Mesenchymal stem cell (in vitro differentiated cells and primary cell): Measurements from ENCODE around the gene CYP24A1.

Source experiments
- DNase-seq: peaks from one replicate; pipeline ENCODE4 v3.0.0-alpha.2; 2013
- H2AFZ ChIP-seq: one replicate; pipeline ENCODE4 v1.6.1; 2013; ENCODE audit warnings: low read depth, mild to moderate bottlenecking, control low read depth, inconsistent platforms, low read length, moderate library complexity
- H2AK5ac ChIP-seq: 2 replicates; pipeline ENCODE4 v1.6.1; 2013; ENCODE audit warnings: low read length, moderate library complexity, mild to moderate bottlenecking, inconsistent platforms; ENCODE audit not compliant: severe bottlenecking
- H2BK120ac ChIP-seq: one replicate; pipeline ENCODE4 v1.6.1; 2013; ENCODE audit warnings: low read depth, mild to moderate bottlenecking, inconsistent platforms, low read length, moderate library complexity
- H2BK12ac ChIP-seq, 2 experiments: one replicate each; pipeline ENCODE4 v1.6.1; 2013; ENCODE audit warnings: inconsistent platforms in 2 of 2, low read length in 2 of 2, mild to moderate bottlenecking in 2 of 2, moderate library complexity in 2 of 2, control low read depth in 1 of 2
- H2BK15ac ChIP-seq: one replicate; pipeline ENCODE4 v1.6.1; 2013; ENCODE audit warnings: mild to moderate bottlenecking, low read depth, inconsistent platforms; ENCODE audit not compliant: poor library complexity, severe bottlenecking
- H2BK5ac ChIP-seq: 2 replicates; pipeline ENCODE4 v1.6.1; 2013; ENCODE audit warnings: low read depth, mild to moderate bottlenecking, low read length, control low read depth, inconsistent platforms; ENCODE audit not compliant: poor library complexity, severe bottlenecking
- H3K14ac ChIP-seq, 2 experiments: one replicate each; pipeline ENCODE4 v1.6.1; 2013; ENCODE audit warnings: inconsistent platforms in 2 of 2, low read length in 2 of 2, control low read depth in 1 of 2, mild to moderate bottlenecking in 1 of 2, moderate library complexity in 1 of 2
- H3K18ac ChIP-seq, 2 experiments: one replicate each; pipeline ENCODE4 v1.6.1; 2013; ENCODE audit warnings: inconsistent platforms in 2 of 2, low read length in 2 of 2, control low read depth in 1 of 2, low read depth in 1 of 2, mild to moderate bottlenecking in 1 of 2
- H3K23ac ChIP-seq, 2 experiments: one replicate each; pipeline ENCODE4 v1.6.1; 2013; ENCODE audit warnings: inconsistent platforms in 2 of 2, low read length in 2 of 2, mild to moderate bottlenecking in 2 of 2, moderate library complexity in 2 of 2, control low read depth in 1 of 2
- H3K27ac ChIP-seq: 2 replicates; pipeline ENCODE4 v1.5.1; 2013; ENCODE audit warnings: mild to moderate bottlenecking, moderate library complexity, low read length, control low read depth, inconsistent platforms; ENCODE audit not compliant: poor library complexity, severe bottlenecking
- H3K27me3 ChIP-seq, 2 experiments: 2 replicates each; pipeline versions ENCODE4 v1.6.1 to v1.7.0; 2013; ENCODE audit warnings: low read length in 2 of 2, mild to moderate bottlenecking in 2 of 2, moderate library complexity in 2 of 2, control low read depth in 1 of 2, inconsistent platforms in 1 of 2; ENCODE audit not compliant: control insufficient read depth in 1 of 2, insufficient read depth in 1 of 2
- H3K36me3 ChIP-seq, 2 experiments: 2 replicates each; pipeline versions ENCODE4 v1.6.1 to v1.7.0; 2013; ENCODE audit warnings: low read length in 2 of 2, control low read depth in 1 of 2, inconsistent platforms in 1 of 2, low read depth in 1 of 2, mild to moderate bottlenecking in 1 of 2; ENCODE audit not compliant: insufficient read depth in 2 of 2, control insufficient read depth in 1 of 2
- H3K4ac ChIP-seq, 2 experiments: one replicate each; pipeline ENCODE4 v1.6.1; 2013; ENCODE audit warnings: inconsistent platforms in 2 of 2, low read length in 2 of 2, mild to moderate bottlenecking in 2 of 2, moderate library complexity in 2 of 2, control low read depth in 1 of 2, low read depth in 1 of 2
- H3K4me1 ChIP-seq: 2 replicates; pipeline ENCODE4 v1.6.1; 2013; ENCODE audit warnings: low read depth, low read length, control low read depth; ENCODE audit not compliant: control insufficient read depth, insufficient read depth
- H3K4me2 ChIP-seq: 2 replicates; pipeline ENCODE4 v1.6.1; 2013; ENCODE audit warnings: low read length, mild to moderate bottlenecking, inconsistent platforms; ENCODE audit not compliant: poor library complexity, severe bottlenecking
- H3K4me3 ChIP-seq, 2 experiments: 2 replicates each; pipeline versions ENCODE4 v1.5.1 to v1.7.0; 2013; ENCODE audit warnings: low read length in 2 of 2, mild to moderate bottlenecking in 2 of 2, control low read depth in 1 of 2, low read depth in 1 of 2; ENCODE audit not compliant: insufficient read depth in 1 of 2
- H3K79me1 ChIP-seq: replicated peaks from 2 replicates; pipeline ENCODE4 v1.6.1; 2013; ENCODE audit warnings: mild to moderate bottlenecking, control low read depth, low read length, inconsistent platforms; ENCODE audit not compliant: poor library complexity, severe bottlenecking
- H3K9ac ChIP-seq: 2 replicates; pipeline ENCODE4 v1.7.0; 2013; ENCODE audit warnings: mild to moderate bottlenecking, low read length, moderate library complexity
- H3K9me3 ChIP-seq: 2 replicates; pipeline ENCODE4 v1.7.0; 2013; ENCODE audit warnings: mild to moderate bottlenecking, low read length; ENCODE audit not compliant: control insufficient read depth
- H4K8ac ChIP-seq: one replicate; pipeline ENCODE4 v1.6.1; 2013; ENCODE audit warnings: inconsistent platforms, mild to moderate bottlenecking, low read length, moderate library complexity
- H4K91ac ChIP-seq: one replicate; pipeline ENCODE4 v1.6.1; 2013; ENCODE audit warnings: mild to moderate bottlenecking, low read length, inconsistent platforms
- WGBS: methylation state at CpG from one replicate; pipeline ENCODE4 v1.1.7; 2013; ENCODE audit warnings: mixed read lengths; 5-methylcytosine and 5-hydroxymethylcytosine counted together

Gene CYP24A1

GRCh38 chr20:54203281-54203680 is 29.5 kb upstream of the CYP24A1 start:
- no peaks in the 10 kb centered on the region for H3K4me1 ChIP-seq
- no peak overlapping the region for H3K4ac ChIP-seq
- H3K18ac ChIP-seq: no peak overlapping the region
- WGBS: 91% methylated on average over 3 of the region's 5 CpGs
- no peak overlapping the region for H2BK15ac ChIP-seq
- H3K9me3 ChIP-seq: no peaks in the 10 kb centered on the region
- peaks cover 0 to 10% of the 10 kb centered on the region in 2 experiments for H3K27me3 ChIP-seq
- no peak overlapping the region for H4K91ac ChIP-seq
- no peak overlapping the region for H3K4me2 ChIP-seq
- no peak overlapping the region for H2BK5ac ChIP-seq
- no peak overlapping the region for H2AK5ac ChIP-seq
- DNase-seq: no peak
- no peak overlapping the region for H3K9ac ChIP-seq
- no peak overlapping the region for H2BK12ac ChIP-seq
- no peak overlapping the region for H3K23ac ChIP-seq
- H4K8ac ChIP-seq: no peak overlapping the region
- H2BK120ac ChIP-seq: no peak overlapping the region
- no peak overlapping the region for H3K14ac ChIP-seq
- H3K79me1 ChIP-seq: no peaks in the 10 kb centered on the region
- no peak overlapping the region for H3K27ac ChIP-seq
- H3K4me3 ChIP-seq: no peak overlapping the region
- H3K36me3 ChIP-seq: no peaks in the 10 kb centered on the region
- no peak overlapping the region for H2AFZ ChIP-seq

GRCh38 chr20:54201268-54201846 is 27.6 kb upstream of the CYP24A1 start:
- Histone ChIP-seq H3K9me3 (no peaks in the 10 kb centered on the region), H2AFZ (no peak overlapping the region), H2BK15ac (no peak overlapping the region), H3K36me3 (no peaks in the 10 kb centered on the region), H3K79me1 (no peaks in the 10 kb centered on the region), H3K4ac (no peak overlapping the region), H2BK12ac (no peak overlapping the region), H3K4me3 (no peak overlapping the region), H3K14ac (no peak overlapping the region), H3K23ac (no peak overlapping the region), H4K91ac (no peak overlapping the region), H3K18ac (no peak overlapping the region), H2BK5ac (no peak overlapping the region), H2AK5ac (no peak overlapping the region), H3K27ac (no peak overlapping the region), H3K4me1 (no peaks in the 10 kb centered on the region), H2BK120ac (no peak overlapping the region), H3K9ac (no peak overlapping the region), H3K27me3 (peaks cover 0 to 10% of the 10 kb centered on the region in 2 experiments), H3K4me2 (no peak overlapping the region), H4K8ac (no peak overlapping the region)
- no peak for DNase-seq
- WGBS: 74% methylated on average over 3 of the region's 4 CpGs

- Histone ChIP-seq H3K23ac (no peak overlapping the region), H3K79me1 (no peaks in the 10 kb centered on the region), H2BK15ac (no peak overlapping the region), H4K8ac (no peak overlapping the region), H3K4me1 (no peaks in the 10 kb centered on the region), H3K4me2 (no peak overlapping the region), H3K27ac (no peak overlapping the region), H2BK120ac (no peak overlapping the region), H2AK5ac (no peak overlapping the region), H3K9ac (no peak overlapping the region), H3K18ac (no peak overlapping the region), H3K4me3 (no peak overlapping the region), H3K4ac (no peak overlapping the region), H2BK12ac (no peak overlapping the region), H3K36me3 (no peaks in the 10 kb centered on the region), H2BK5ac (no peak overlapping the region), H3K14ac (no peak overlapping the region), H4K91ac (no peak overlapping the region), H3K9me3 (no peaks in the 10 kb centered on the region), H2AFZ (no peak overlapping the region), H3K27me3 (peaks cover 0 to 10% of the 10 kb centered on the region in 2 experiments)
- no peak for DNase-seq
- WGBS: 79% methylated on average over 7 of the region's 7 CpGs
These were observed 26.9 kb upstream of the CYP24A1 start for GRCh38 chr20:54200487-54201267.

GRCh38 chr20:54199721-54200176 is 26.0 kb upstream of the CYP24A1 start:
- Histone ChIP-seq H2AK5ac (no peak overlapping the region), H2BK12ac (no peak overlapping the region), H3K14ac (no peak overlapping the region), H3K4me1 (no peaks in the 10 kb centered on the region), H3K27ac (no peak overlapping the region), H3K79me1 (no peaks in the 10 kb centered on the region), H4K91ac (no peak overlapping the region), H3K9ac (no peak overlapping the region), H3K36me3 (no peaks in the 10 kb centered on the region), H2AFZ (no peak overlapping the region), H4K8ac (no peak overlapping the region), H3K4me2 (no peak overlapping the region), H2BK120ac (no peak overlapping the region), H3K4me3 (no peak overlapping the region), H3K23ac (no peak overlapping the region), H3K4ac (no peak overlapping the region), H3K27me3 (peaks cover 0 to 7% of the 10 kb centered on the region in 2 experiments), H3K9me3 (no peaks in the 10 kb centered on the region), H3K18ac (no peak overlapping the region), H2BK15ac (no peak overlapping the region), H2BK5ac (no peak overlapping the region)
- 10% methylated on average over 6 of the region's 7 CpGs for WGBS
- DNase-seq: peak; percentile 70
